Tongue (tissue), 3 donors: ENCODE measurements around the gene HMGXB4. TPM values are rescaled to one million over a fixed set of nuclear protein-coding genes. Genes with fewer than 3 reads are reported as not detected.

ENCODE experiments used
- DNase-seq: peaks from one replicate; pipeline ENCODE4 v3.0.0-alpha.2; 2015
- small RNA-seq: library from RNA; depleted of rRNA; stranded (forward); fragments of <200 nt; gene quantifications from one replicate; pipeline ENCODE3, GENCODE V24; 2014; ENCODE audit warnings: low replicate concordance
- total RNA-seq: library from RNA; depleted of rRNA; stranded (reverse); fragments of >200 nt; gene quantifications from one replicate; pipeline ENCODE4 v1.2.3, GENCODE V29; 2014

Gene HMGXB4
- total RNA-seq, 1 donor from 2014 or later: 18.8 TPM

GRCh38 chr22:35327690-35328471 is 70.6 kb downstream of the HMGXB4 start:
- no peak for DNase-seq

DNA sequence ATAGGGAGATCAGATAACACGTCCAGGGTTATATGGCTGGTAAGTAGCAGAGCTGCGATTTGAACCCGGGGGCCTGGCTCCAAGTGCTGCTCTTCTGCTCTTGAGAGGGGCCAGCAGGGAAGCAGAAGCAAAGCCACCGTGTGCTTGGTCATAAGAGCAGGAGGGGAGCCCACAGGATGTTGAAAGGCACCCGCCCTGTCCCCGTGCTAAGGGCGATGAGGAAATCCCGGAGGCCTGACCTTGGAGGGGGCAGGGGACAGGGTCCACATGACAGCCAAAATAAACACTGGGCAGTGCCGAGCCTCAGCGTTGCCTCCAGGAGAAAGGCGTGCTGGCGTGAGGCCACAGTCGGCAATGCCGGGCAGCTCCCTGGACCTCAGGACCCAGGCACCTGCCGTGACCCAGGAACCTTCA is 71.2 kb downstream of the HMGXB4 start:
- no peak for DNase-seq

- no peak for DNase-seq
Observed at GRCh38 chr22:35329114-35329847, 72.0 kb downstream of the HMGXB4 start.

GRCh38 chr22:35330258-35330861 is 73.1 kb downstream of the HMGXB4 start:
- peak; percentile 80 for DNase-seq

GRCh38 chr22:35332278-35332677 is 75.0 kb downstream of the HMGXB4 start:
- no peak for DNase-seq

DNA sequence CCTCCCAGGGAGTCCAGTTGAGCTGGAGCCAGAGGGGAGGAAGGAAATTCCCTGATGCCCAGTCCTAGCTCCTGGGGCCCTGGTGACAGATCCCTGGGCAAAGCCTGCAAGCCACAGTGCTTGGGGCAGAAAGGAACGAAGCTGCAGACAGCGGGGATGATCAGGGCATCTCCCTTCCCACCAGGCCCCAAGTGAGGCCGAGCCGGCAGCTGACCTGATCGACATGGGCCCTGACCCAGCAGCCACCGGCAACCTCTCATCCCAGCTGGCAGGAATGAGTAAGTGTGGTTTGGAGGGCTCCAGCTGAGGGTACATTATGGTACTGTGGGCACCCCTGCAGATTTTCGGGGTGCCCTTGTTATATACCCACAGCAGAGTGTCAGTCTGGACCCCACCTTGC is 75.9 kb downstream of the HMGXB4 start:
- DNase-seq: no peak

DNA sequence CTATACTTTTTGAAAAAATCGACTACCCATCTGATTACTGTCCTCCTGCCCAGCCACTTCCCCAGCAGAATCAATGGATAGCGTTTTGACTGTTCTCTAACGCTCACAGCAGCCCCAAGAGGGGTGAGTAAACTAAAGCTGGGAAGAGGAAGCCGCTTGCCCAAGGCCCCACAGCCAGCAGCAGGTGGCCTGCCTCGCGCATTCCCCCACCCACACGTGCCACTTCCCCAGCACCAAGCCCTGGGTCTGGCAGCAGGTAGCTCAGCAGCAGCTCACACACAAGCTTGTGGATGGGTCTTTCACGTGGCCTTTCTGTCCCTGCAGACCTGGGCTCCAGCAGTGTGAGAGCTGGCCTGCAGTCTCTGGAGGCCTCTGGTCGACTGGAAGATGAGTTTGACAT is 76.7 kb downstream of the HMGXB4 start:
- DNase-seq: no peak

DNA sequence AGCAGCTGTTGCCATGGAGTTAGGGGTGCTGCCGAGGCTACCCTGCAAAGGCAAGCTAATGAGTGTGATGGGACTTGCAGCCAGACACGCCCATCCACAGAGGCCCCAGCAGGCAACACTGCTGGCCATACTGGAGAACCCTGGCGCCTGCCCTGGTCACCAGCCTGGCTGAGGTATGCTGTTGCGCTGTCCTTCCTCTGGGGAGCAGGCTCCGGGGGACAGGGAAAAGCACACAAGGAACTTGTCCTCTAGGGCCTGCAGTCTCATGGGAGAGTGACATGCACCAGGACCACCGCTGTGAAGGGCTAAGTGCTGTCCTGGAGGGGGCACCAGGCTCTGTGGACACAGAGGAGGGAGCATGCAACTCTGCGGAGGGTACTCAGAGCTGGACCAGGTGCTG is 78.2 kb downstream of the HMGXB4 start:
- DNase-seq: no peak

GRCh38 chr22:35335936-35336781 is 78.9 kb downstream of the HMGXB4 start:
- DNase-seq: no peak

DNA sequence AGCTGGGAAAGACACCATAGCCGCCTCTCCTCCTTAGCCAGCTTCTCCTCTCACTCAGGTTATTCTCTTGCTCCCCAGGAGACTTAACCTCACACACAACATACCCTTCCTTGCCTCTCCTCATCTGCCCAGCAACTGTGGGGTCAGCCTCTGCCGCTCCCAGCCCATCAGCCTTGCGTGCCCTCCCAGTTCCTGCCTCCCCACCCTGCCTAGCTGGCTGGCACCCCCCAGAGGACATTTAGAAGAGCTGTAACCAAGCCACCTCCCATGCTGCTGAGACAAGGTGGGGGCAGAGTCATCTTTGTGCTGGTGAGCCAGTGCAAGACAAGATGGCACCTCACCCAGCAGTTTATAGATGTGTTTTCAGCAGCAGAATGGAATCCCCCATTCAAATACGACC is 80.6 kb downstream of the HMGXB4 start:
- no peak for DNase-seq

- no peak for DNase-seq
Observed at GRCh38 chr22:35341090-35341874, 84.0 kb downstream of the HMGXB4 start.

- no peak for DNase-seq
Observed at GRCh38 chr22:35342390-35342789, 85.1 kb downstream of the HMGXB4 start.

DNA sequence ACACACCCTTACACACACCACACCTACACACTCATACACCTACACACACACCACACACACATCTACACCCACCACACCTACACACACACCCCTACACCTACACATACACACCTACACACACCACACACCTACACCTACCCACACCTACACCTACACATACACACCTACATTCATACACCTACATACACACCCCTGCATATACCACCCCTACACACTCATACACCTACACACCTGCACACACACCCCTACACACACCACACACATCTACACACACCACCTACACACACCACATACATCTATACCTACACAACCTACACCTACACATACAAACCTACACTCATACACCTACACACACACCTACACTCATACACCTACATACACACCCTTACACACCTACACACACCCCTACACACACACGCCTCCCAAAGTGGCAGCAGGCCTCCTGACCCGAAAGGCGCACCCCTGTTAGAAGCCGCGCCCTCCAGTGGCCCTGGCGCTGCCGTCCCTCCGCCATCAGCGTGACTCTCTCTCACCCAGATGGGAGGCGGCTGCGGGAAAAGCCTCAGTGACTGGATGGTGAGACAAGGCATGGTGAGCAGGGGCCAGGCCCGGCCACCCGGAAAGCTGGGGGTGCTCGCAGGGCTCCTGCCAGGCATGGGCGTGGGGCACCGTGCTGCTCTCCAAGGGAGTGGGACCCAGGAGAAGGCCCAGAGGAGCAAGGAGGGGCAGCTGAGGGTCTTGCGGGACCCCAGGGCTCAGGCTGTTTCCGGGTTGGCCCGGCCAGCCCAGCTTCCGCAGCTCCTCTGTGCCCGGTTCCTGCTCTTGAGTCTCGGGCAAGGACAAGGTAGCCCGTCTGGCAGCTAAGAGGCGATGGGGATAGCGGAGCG is 86.6 kb downstream of the HMGXB4 start:
- DNase-seq: no peak

- DNase-seq: no peak
Observed at GRCh38 chr22:35344956-35345690, 87.8 kb downstream of the HMGXB4 start.

Small RNA genes within 50 kb of the gene (small RNA-seq; reads per million reads assigned to genes)
- gene MIR3909 (7.0 reads per million, percentile 93 among the genes with 10 or more reads in this experiment), gene MIR6069 (not detected), gene RNU7-167P (not detected)

Other genes with a start within 250 kb of the HMGXB4 start
- gene ISX, start 191.3 kb upstream of the HMGXB4 start, total RNA-seq: not detected
- 35.6 TPM for gene TOM1, start 42.4 kb downstream of the HMGXB4 start, total RNA-seq
- gene HMOX1, start 123.6 kb downstream of the HMGXB4 start, total RNA-seq: 11.1 TPM
- 26.7 TPM for gene MCM5, start 142.6 kb downstream of the HMGXB4 start, total RNA-seq